Adrenal gland (tissue), 12 donors: Measurements from ENCODE around the gene TRMT2A. TPM values are rescaled to one million over a fixed set of nuclear protein-coding genes. Genes with fewer than 3 reads are reported as not detected.

Experiments used
- DNase-seq, 7 donors: peaks; one replicate each; pipeline ENCODE4 v3.0.0-alpha.2; 2019 to 2020
- H3K27ac ChIP-seq, 5 donors: fragments of 200-600 bp; sonication (generic) in 4 of 5; 1 replicate in 3 of 5; 2 replicates in 2 of 5; pipeline versions ENCODE4 v1.5.1 to v1.8.0; 2016 to 2020; ENCODE audit warnings: mild to moderate bottlenecking in 1 of 5
- H3K27me3 ChIP-seq: fragments of 200-600 bp; 2 replicates; pipeline ENCODE4 v1.8.0; 2021
- H3K36me3 ChIP-seq, 2 donors: fragments of 200-600 bp; replicated peaks in 1 of 2; 1 replicate in 1 of 2; 2 replicates in 1 of 2; pipeline versions ENCODE4 v1.5.1 to v1.8.0; 2018 to 2022
- H3K4me1 ChIP-seq, 2 donors: fragments of 200-600 bp; replicated peaks in 1 of 2; 1 replicate in 1 of 2; 2 replicates in 1 of 2; pipeline versions ENCODE4 v1.5.1 to v1.8.0; 2018 to 2021
- H3K4me3 ChIP-seq, 4 donors: fragments of 200-600 bp; sonication (generic) in 3 of 4; one replicate each; pipeline ENCODE4 v1.5.1; 2016 to 2018
- H3K9me3 ChIP-seq, 3 donors: fragments of 200-600 bp; sonication (generic) in 1 of 3; replicated peaks in 1 of 3; 1 replicate in 2 of 3; 2 replicates in 1 of 3; pipeline versions ENCODE4 v1.5.1 to v1.8.0; 2016 to 2021
- CTCF ChIP-seq, 6 experiments: fragments of 450-650 bp in 4 of 6; fragments of 200-600 bp in 2 of 6; sonication (generic) in 1 of 6; IDR thresholded peaks; 1 replicate in 5 of 6; 2 replicates in 1 of 6; pipeline versions ENCODE4 v1.5.1 to v1.8.0; 2016 to 2021; ENCODE audit warnings: antibody characterized with exemption in 6 of 6, mild to moderate bottlenecking in 2 of 6, moderate library complexity in 1 of 6
- POLR2A ChIP-seq, 2 donors: fragments of 450-650 bp; IDR thresholded peaks; one replicate each; pipeline ENCODE4 v1.6.1; 2017; ENCODE audit warnings: antibody characterized with exemption in 2 of 2, mild to moderate bottlenecking in 2 of 2, moderate library complexity in 1 of 2
- WGBS, 4 donors: extraction: QIAGEN DNeasy Blood & Tissue Kit in 2 of 4; methylation state at CpG; one replicate each; pipeline versions ENCODE4 v1.1.5 to v1.1.7; 2013 to 2017; 5-methylcytosine and 5-hydroxymethylcytosine counted together
- intact Hi-C, 2 donors: fragments of 100-400 bp; cut with DNase I; formaldehyde crosslinking; loops; one replicate each; pipeline versions ENCODE4 v1.14.1 to v1.15.0; 2022 to 2023
- polyA plus RNA-seq, 3 donors: library from polyadenylated mRNA; stranded (reverse); fragments of 200-250 nt in 2 of 3; fragments of 350-450 nt in 1 of 3; fragmentation: Illumina TruSeq in 1 of 3; extraction: RNeasy Lipid Tissue Mini Kit (QIAGEN cat#74804) in 1 of 3; gene quantifications; one replicate each; pipeline ENCODE4 v1.2.3, GENCODE V29; 2013 to 2014
- total RNA-seq, 9 donors: library from RNA; depleted of rRNA in 4 of 9; stranded (reverse); fragments of >200 nt in 4 of 9; fragments of 120-200 nt in 1 of 9; fragmentation: NEBNext Ultra II Directional in 1 of 9; extraction: Animal tissue kit (Norgen Biotek cat#: 25700) in 1 of 9; gene quantifications; one replicate each; pipeline versions ENCODE4 v1.1.0 to v1.2.4, GENCODE V29; 2013 to 2023
- donor health status: healthy with polysubstance abuse.
- donor health status: Bipolar disorder and iron deficiency.
- donor health status: DM: yes; HTN: yes; CAD: no.
- donor health status: DM: no; HTN: no; CAD: no.
- donor health status: DM: no; HTN: no; CAD: no.
- donor health status: DM: yes; HTN: yes; CAD: no.

TRMT2A gene
- total and polyA plus RNA-seq, 12 donors, result 22.4 to 283 (median 66.8) TPM

DNA sequence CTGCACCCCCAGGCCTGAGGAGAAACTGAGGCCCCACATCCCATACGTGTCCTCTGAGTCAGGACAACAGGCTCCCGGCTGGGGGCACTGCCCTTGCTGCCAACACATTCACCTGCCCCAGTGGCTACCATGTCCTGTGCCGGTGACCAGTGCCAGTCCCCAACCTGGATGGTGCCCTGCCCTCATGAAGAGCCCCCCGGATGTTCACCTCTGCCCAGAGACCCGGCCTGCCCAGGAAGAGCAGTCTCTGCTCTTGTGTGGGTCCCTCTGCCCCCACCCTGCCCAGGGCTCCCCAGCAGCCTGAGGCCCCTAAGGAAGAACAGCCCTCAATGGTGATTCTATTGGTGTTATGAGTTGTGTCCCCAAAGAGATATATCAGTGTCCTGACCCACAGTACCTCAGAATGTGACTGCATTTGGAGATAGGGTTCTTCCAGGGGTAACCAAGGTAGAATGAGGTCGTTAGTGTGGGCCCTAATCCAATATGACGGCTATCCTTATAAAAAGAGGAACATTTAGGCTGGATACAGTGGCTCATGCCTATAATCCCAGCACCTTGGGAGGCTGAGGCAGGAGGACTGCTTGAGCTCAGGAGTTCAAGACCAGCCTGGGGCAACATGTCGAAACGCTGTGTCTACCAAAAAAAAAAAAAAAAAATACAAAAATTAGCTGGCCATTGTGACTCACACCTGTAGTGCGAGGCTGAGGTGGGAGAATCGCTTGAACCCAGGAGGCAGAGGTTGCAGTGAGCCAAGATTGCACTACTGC, 50.2 kb downstream of the TRMT2A start:
- Histone ChIP-seq H3K4me3 (no peak overlapping the region), H3K36me3 (peaks cover 0 to 33% of the 10 kb centered on the region in 2 donors), H3K9me3 (no peaks in the 10 kb centered on the region), H3K4me1 (no peaks in the 10 kb centered on the region), H3K27me3 (no peaks in the 10 kb centered on the region), H3K27ac (no peak overlapping the region)
- DNase-seq, result no peak
- intact Hi-C loops, result no loop called here
- WGBS, 4 donors, result 91 to 97% (median 93%) methylated on average over 6 to 11 of the region's 11 CpGs
- TF ChIP-seq CTCF (IDR thresholded peaks at IDR 0.05) (no peak), POLR2A (IDR thresholded peaks at IDR 0.05) (no peak)

DNA sequence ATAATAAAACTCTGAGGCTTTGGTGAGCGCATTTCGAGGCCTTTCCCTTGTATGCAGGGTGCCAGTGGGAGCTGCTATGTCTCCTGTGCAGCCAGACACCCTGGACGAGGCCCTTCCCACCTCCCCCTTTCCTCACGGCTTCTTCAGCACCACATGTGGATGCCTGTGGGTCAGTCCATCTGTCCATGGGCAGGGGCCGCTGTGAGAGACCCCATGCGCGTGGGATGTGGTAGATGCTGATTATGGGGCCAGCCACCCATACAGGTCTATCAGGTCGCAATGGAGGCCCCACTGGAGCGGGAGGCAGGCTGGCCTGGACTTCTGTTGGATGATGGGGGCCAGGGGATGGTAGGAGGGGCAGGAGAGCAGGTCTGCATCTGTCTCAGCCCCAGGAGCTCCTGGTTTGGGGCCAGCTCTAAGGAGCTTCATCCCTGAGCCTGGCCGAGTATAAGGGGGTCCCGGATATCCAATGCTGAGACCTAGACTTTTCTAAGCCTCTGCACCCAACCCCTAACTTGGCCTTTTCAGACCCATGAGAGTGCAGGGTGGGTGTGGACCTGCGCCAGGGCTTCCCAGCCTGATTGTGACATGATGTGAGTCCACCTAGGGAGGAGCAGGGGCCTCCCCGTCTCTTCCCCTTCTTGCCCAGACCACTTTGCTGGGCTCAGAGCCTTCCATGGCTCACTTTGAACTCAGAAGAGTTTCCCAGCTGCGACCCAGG, 51.0 kb downstream of the TRMT2A start:
- Histone ChIP-seq H3K27me3 (no peaks in the 10 kb centered on the region), H3K4me1 (no peaks in the 10 kb centered on the region), H3K27ac (no peak overlapping the region), H3K9me3 (no peaks in the 10 kb centered on the region), H3K36me3 (peaks cover 0 to 40% of the 10 kb centered on the region in 2 donors), H3K4me3 (no peak overlapping the region)
- TF ChIP-seq POLR2A (IDR thresholded peaks at IDR 0.05) (no peak), CTCF (IDR thresholded peaks at IDR 0.05) (no peak)
- intact Hi-C loops, result no loop called here
- 92 to 94% (median 93%) methylated on average over 10 to 14 of the region's 14 CpGs for WGBS, 4 donors
- no peak for DNase-seq

DNA sequence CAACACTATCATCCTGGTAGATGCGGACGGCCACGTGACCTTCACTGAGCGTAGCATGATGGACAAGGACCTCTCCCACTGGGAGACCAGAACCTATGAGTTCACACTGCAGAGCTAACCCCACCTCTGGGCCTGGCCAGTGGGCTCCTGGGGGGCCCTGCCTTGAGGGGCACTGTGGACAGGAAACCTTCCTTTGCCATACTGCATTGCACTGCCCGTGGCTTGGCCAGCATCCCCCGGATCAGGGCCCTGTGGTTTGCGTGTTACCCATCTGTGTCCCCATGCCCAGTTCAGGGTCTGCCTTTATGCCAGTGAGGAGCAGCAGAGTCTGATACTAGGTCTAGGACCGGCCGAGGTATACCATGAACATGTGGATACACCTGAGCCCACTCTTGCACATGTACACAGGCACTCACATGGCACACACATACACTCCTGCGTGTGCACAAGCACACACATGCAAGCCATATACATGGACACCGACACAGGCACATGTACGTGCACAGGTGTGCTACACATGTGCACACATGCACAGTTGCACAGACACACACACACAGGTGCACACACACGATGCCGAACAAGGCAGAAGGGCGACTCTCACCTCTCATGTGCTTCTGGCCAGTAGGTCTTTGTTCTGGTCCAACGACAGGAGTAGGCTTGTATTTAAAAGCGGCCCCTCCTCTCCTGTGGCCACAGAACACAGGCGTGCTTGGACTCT, 52.3 kb downstream of the TRMT2A start:
- peaks cover 0 to 47% of the 10 kb centered on the region in 2 donors for H3K36me3 ChIP-seq

More for the DNA sequence above, 52.3 kb downstream of the TRMT2A start:
- 90 to 99% (median 93%) methylated on average over 6 to 18 of the region's 18 CpGs for WGBS, 4 donors
- H3K27me3 ChIP-seq, result no peaks in the 10 kb centered on the region
- H3K4me3 ChIP-seq, result no peak overlapping the region
- H3K9me3 ChIP-seq, result no peaks in the 10 kb centered on the region
- no peak for TF ChIP-seq CTCF (IDR thresholded peaks at IDR 0.05)
- no peak for TF ChIP-seq POLR2A (IDR thresholded peaks at IDR 0.05)
- intact Hi-C loops, result no loop called here
- DNase-seq, result no peak
- no peak overlapping the region for H3K27ac ChIP-seq
- H3K4me1 ChIP-seq, result no peaks in the 10 kb centered on the region
